A549 (cell line): ENCODE results near the gene OCA2.

Experiments
- CTCF ChIP-seq: fragments of >200 bp; sonication (Bioruptor Twin); formaldehyde crosslinking; IDR thresholded peaks from 3 replicates; pipeline ENCODE4 v1.5.1; 2016
- POLR2A ChIP-seq: IDR thresholded peaks from 2 replicates; pipeline ENCODE4 v1.6.1; 2012; ENCODE audit warnings: mild to moderate bottlenecking, low read length
- REST ChIP-seq: fragments of 200-600 bp; sonication (generic); IDR thresholded peaks from 2 replicates; pipeline ENCODE4 v1.6.1; 2016; ENCODE audit warnings: antibody characterized with exemption, mild to moderate bottlenecking, moderate library complexity
- RFX5 ChIP-seq: fragments of 450-650 bp; IDR thresholded peaks from 2 replicates; pipeline ENCODE4 v1.7.1; 2014; ENCODE audit warnings: antibody characterized with exemption, mild to moderate bottlenecking, moderate library complexity
- SMC3 ChIP-seq: fragments of >200 bp; sonication (Bioruptor Twin); formaldehyde crosslinking; IDR thresholded peaks from 3 replicates; pipeline ENCODE4 v1.6.1; 2018; ENCODE audit warnings: inconsistent platforms
- SREBF2 ChIP-seq: fragments of 450-650 bp; IDR thresholded peaks from 2 replicates; pipeline ENCODE4 v1.6.1; 2014; ENCODE audit warnings: mild to moderate bottlenecking, moderate library complexity

- TF ChIP-seq SREBF2: no peak
- TF ChIP-seq REST: no peak
- no peak for TF ChIP-seq SMC3
- no peak for TF ChIP-seq CTCF
- TF ChIP-seq RFX5: no peak
- TF ChIP-seq POLR2A: no peak
Observed at GRCh38 chr15:28017423-28017924, 81.6 kb downstream of the OCA2 start.
